ENCODE measurements around the gene SH3BGRL. TPM values are rescaled to one million over a fixed set of nuclear protein-coding genes. Genes with fewer than 3 reads are reported as not detected.

Gene SH3BGRL
- total and polyA plus RNA-seq, 2 of the 13 experiments (the other 11 are each of a cell fraction or from before 2014, with no cell fraction given) = 8.9 to 11.4 TPM

DNA sequence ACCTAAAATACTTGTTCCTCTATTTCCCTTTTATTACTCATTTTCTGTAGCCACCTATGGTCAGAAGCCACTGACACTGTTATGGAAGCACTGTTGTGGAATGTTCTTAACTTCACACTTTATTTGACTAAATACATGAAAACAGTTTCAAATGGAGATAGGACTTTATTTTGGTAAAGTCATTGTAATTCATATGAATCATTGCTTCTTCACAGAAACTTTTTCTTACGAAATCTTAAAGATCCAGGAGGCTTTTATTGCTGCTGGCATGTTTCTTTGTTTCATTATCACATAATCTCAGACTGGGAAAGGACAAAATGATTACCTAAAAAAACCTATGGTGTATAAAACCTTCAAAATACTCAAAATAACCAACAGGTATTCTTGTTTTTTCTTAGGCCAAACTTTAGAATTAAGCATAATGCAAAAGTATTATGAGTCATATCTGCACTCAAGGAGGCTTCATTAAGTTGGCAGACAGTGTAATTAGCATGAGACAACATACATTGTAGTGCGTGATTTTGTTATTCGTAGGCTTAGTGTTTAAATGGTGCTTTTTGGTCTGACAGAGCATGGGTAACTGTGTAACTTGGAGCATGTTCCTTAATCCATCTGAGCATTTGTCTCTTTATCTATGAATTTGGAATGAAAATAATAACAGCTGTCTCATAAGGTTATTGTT lies 58.0 kb downstream of the SH3BGRL start (continued):
- no peak for TF ChIP-seq ZNF20 (CRISPR knock-in tag; IDR thresholded peaks at IDR 0.05)
- TF ChIP-seq SP2 (CRISPR knock-in tag; IDR thresholded peaks at IDR 0.05) = no peak
- TF ChIP-seq MAF1 (CRISPR knock-in tag; IDR thresholded peaks at IDR 0.05; ENCODE audit: borderline replicate concordance) = no peak
- TF ChIP-seq ZNF709 (CRISPR knock-in tag; IDR thresholded peaks at IDR 0.05) = no peak
- TF ChIP-seq KDM4B (CRISPR knock-in tag; IDR thresholded peaks at IDR 0.05) = no peak

DNA sequence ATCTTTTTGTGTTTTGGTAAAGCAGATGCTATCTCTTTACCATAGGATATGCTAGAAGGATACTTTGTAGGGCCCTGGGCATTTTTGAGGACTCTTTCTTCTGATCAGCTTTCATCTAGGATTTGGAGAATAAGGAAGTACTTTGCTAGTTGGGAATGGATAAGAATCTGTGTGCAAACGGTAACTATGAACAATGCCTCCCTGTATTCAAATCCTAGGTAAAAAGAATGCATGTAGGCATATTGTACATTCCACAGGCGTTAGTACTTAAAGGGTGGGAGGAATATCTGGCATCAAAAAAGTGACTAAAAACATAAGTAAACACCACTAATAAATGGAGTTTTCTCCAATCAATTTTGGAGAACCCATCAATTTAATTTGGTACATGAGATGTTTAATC lies 59.7 kb downstream of the SH3BGRL start:
- Histone ChIP-seq H3K36me3 (replicated peaks in 1 of 2; ENCODE audit: control insufficient read depth in 1 of 2, insufficient read depth in 2 of 2, low read length in 2 of 2) (no peaks in the 10 kb centered on the region), H3K27ac (ENCODE audit: extremely low read length, insufficient read depth, low read length) (no peak overlapping the region), H3K79me2 (ENCODE audit: insufficient read depth, low read length) (no peaks in the 10 kb centered on the region), H3K4me1 (ENCODE audit: insufficient read depth, low read length) (no peaks in the 10 kb centered on the region), H3K27me3 (ENCODE audit: control insufficient read depth in 1 of 2, insufficient read depth in 2 of 2, low read length in 2 of 2) (no peaks in the 10 kb centered on the region), H4K20me1 (ENCODE audit: insufficient read depth, low read length) (no peaks in the 10 kb centered on the region), H3K4me3 (replicated peaks in 1 of 3; ENCODE audit: insufficient read depth in 1 of 3, low read depth in 2 of 3, low read length in 3 of 3) (no peak overlapping the region), H2AFZ (ENCODE audit: low read length) (no peak overlapping the region), H3K9me3 (ENCODE audit: low read length) (no peaks in the 10 kb centered on the region), H3K9ac (ENCODE audit: insufficient read depth, low read depth, low read length) (no peak overlapping the region), H3K4me2 (ENCODE audit: low read depth, low read length) (no peak overlapping the region)
- 42% methylated on average over 2 of the region's 2 CpGs for WGBS (ENCODE audit: low lambda C conversion rate)
- no TSS peak for BruUV-seq (replicated peaks)
- DNase-seq (ENCODE audit: low spot score) = peak; percentile 4
- in situ Hi-C loops (cut with HindIII; ENCODE audit: extremely low pct_ligation_motif_present, low pct_unique_long_range_greater_than_20kb) (no loop called here), intact Hi-C loops (cut with micrococcal nuclease; ENCODE audit: unreplicated experiment) (no loop called here)
- TF ChIP-seq NR1H2 (CRISPR knock-in tag; IDR thresholded peaks at IDR 0.05; ENCODE audit: borderline replicate concordance, low read depth) = no peak
- no peak for TF ChIP-seq ZNF619 (CRISPR knock-in tag; IDR thresholded peaks at IDR 0.05)
- no peak for TF ChIP-seq ZKSCAN1 (IDR thresholded peaks at IDR 0.05; ENCODE audit: low read length)
- no peak for TF ChIP-seq LRRFIP1 (CRISPR knock-in tag; conservative IDR thresholded peaks at IDR 0.05)
- TF ChIP-seq ZNF543 (CRISPR knock-in tag; IDR thresholded peaks at IDR 0.05) = no peak
- TF ChIP-seq ZNF256 (CRISPR knock-in tag; conservative IDR thresholded peaks at IDR 0.05) = no peak
- no peak for TF ChIP-seq ZNF234 (CRISPR knock-in tag; conservative IDR thresholded peaks at IDR 0.05)
- no peak for TF ChIP-seq TCF7L2 (IDR thresholded peaks at IDR 0.05; ENCODE audit: low read depth, low read length)
- no peak for TF ChIP-seq SNAPC5 (CRISPR knock-in tag; IDR thresholded peaks at IDR 0.05; ENCODE audit: borderline replicate concordance)
- no peak for TF ChIP-seq CBX1 (IDR thresholded peaks at IDR 0.05; ENCODE audit: low read depth)
- TF ChIP-seq ZNF343 (CRISPR knock-in tag; IDR thresholded peaks at IDR 0.05) = no peak
- TF ChIP-seq MYPOP (CRISPR knock-in tag; IDR thresholded peaks at IDR 0.05) = no peak
- TF ChIP-seq EEA1 (CRISPR knock-in tag; IDR thresholded peaks at IDR 0.05; ENCODE audit: borderline replicate concordance) = no peak
- TF ChIP-seq NR0B2 (CRISPR knock-in tag; IDR thresholded peaks at IDR 0.05) = no peak
- ChIA-PET POLR2A (no interaction called here), CTCF (ENCODE audit: low intra/inter-chr PET ratio, low total read pairs) (no interaction called here)
- ATAC-seq = no peak
- no peak for FAIRE-seq

All from HepG2 (cell line).